ENCODE results near the gene DGKQ.

Gene DGKQ

GRCh38 chr4:913280-913618, 60.1 kb downstream of the DGKQ start:
- Histone ChIP-seq H3K36me3 (ENCODE audit: insufficient read depth, low read depth, low read length) (peaks cover 14% of the 10 kb centered on the region), H3K4me1 (ENCODE audit: insufficient read depth, low read length) (no peaks in the 10 kb centered on the region), H3K27ac (ENCODE audit: low read length) (no peak overlapping the region), H3K27me3 (ENCODE audit: insufficient read depth, low read length) (no peaks in the 10 kb centered on the region), H3K9me3 (ENCODE audit: insufficient read depth, low read depth, low read length) (no peaks in the 10 kb centered on the region), H3K4me3 (ENCODE audit: low read length) (no peak overlapping the region), H3K9ac (ENCODE audit: low read depth, low read length) (no peak overlapping the region)

GRCh38 chr4:912548-913279, 60.7 kb downstream of the DGKQ start:
- H3K27ac ChIP-seq (ENCODE audit: low read length): no peak overlapping the region
- no peak overlapping the region for H3K9ac ChIP-seq (ENCODE audit: low read depth, low read length)
- H3K36me3 ChIP-seq (ENCODE audit: insufficient read depth, low read depth, low read length): peaks cover 14% of the 10 kb centered on the region
- H3K4me1 ChIP-seq (ENCODE audit: insufficient read depth, low read length): no peaks in the 10 kb centered on the region
- H3K27me3 ChIP-seq (ENCODE audit: insufficient read depth, low read length): no peaks in the 10 kb centered on the region
- no peak overlapping the region for H3K4me3 ChIP-seq (ENCODE audit: low read length)
- no peaks in the 10 kb centered on the region for H3K9me3 ChIP-seq (ENCODE audit: insufficient read depth, low read depth, low read length)

GRCh38 chr4:911871-912490, 61.4 kb downstream of the DGKQ start:
- no peaks in the 10 kb centered on the region for H3K27me3 ChIP-seq (ENCODE audit: insufficient read depth, low read length)
- H3K9ac ChIP-seq (ENCODE audit: low read depth, low read length): no peak overlapping the region
- H3K4me3 ChIP-seq (ENCODE audit: low read length): no peak overlapping the region
- H3K36me3 ChIP-seq (ENCODE audit: insufficient read depth, low read depth, low read length): peaks cover 14% of the 10 kb centered on the region
- H3K27ac ChIP-seq (ENCODE audit: low read length): no peak overlapping the region
- H3K4me1 ChIP-seq (ENCODE audit: insufficient read depth, low read length): no peaks in the 10 kb centered on the region
- no peaks in the 10 kb centered on the region for H3K9me3 ChIP-seq (ENCODE audit: insufficient read depth, low read depth, low read length)

- no peak overlapping the region for H3K4me3 ChIP-seq (ENCODE audit: low read length)
- no peak overlapping the region for H3K27ac ChIP-seq (ENCODE audit: low read length)
- no peaks in the 10 kb centered on the region for H3K27me3 ChIP-seq (ENCODE audit: insufficient read depth, low read length)
- H3K9me3 ChIP-seq (ENCODE audit: insufficient read depth, low read depth, low read length): no peaks in the 10 kb centered on the region
- peaks cover 14% of the 10 kb centered on the region for H3K36me3 ChIP-seq (ENCODE audit: insufficient read depth, low read depth, low read length)
- no peaks in the 10 kb centered on the region for H3K4me1 ChIP-seq (ENCODE audit: insufficient read depth, low read length)
- H3K9ac ChIP-seq (ENCODE audit: low read depth, low read length): no peak overlapping the region
Measured at GRCh38 chr4:911221-911751, 62.1 kb downstream of the DGKQ start.

GRCh38 chr4:910366-911091, 62.8 kb downstream of the DGKQ start:
- no peak overlapping the region for H3K9ac ChIP-seq (ENCODE audit: low read depth, low read length)
- H3K36me3 ChIP-seq (ENCODE audit: insufficient read depth, low read depth, low read length): peaks cover 14% of the 10 kb centered on the region
- H3K9me3 ChIP-seq (ENCODE audit: insufficient read depth, low read depth, low read length): no peaks in the 10 kb centered on the region; the same call in 1 of the 2 replicates

GRCh38 chr4:909821-910220, 63.5 kb downstream of the DGKQ start:
- Histone ChIP-seq H3K4me1 (ENCODE audit: insufficient read depth, low read length) (no peaks in the 10 kb centered on the region), H3K4me3 (ENCODE audit: low read length) (no peak overlapping the region), H3K27ac (ENCODE audit: low read length) (no peak overlapping the region), H3K27me3 (ENCODE audit: insufficient read depth, low read length) (no peaks in the 10 kb centered on the region), H3K36me3 (ENCODE audit: insufficient read depth, low read depth, low read length) (peaks cover 14% of the 10 kb centered on the region), H3K9ac (ENCODE audit: low read depth, low read length) (no peak overlapping the region), H3K9me3 (ENCODE audit: insufficient read depth, low read depth, low read length) (no peaks in the 10 kb centered on the region; the same call in 1 of the 2 replicates)

More at GRCh38 chr4:910366-911091, 62.8 kb downstream of the DGKQ start:
- H3K27ac ChIP-seq (ENCODE audit: low read length): no peak overlapping the region
- H3K27me3 ChIP-seq (ENCODE audit: insufficient read depth, low read length): no peaks in the 10 kb centered on the region
- H3K4me1 ChIP-seq (ENCODE audit: insufficient read depth, low read length): no peaks in the 10 kb centered on the region
- H3K4me3 ChIP-seq (ENCODE audit: low read length): no peak overlapping the region

- no peaks in the 10 kb centered on the region for H3K4me1 ChIP-seq (ENCODE audit: insufficient read depth, low read length)
- H3K9ac ChIP-seq (ENCODE audit: low read depth, low read length): no peak overlapping the region
- no peaks in the 10 kb centered on the region for H3K27me3 ChIP-seq (ENCODE audit: insufficient read depth, low read length)
- H3K9me3 ChIP-seq (ENCODE audit: insufficient read depth, low read depth, low read length): no peaks in the 10 kb centered on the region; the same call in 1 of the 2 replicates
- H3K4me3 ChIP-seq (ENCODE audit: low read length): no peak overlapping the region
- H3K36me3 ChIP-seq (ENCODE audit: insufficient read depth, low read depth, low read length): peaks cover 14% of the 10 kb centered on the region
- no peak overlapping the region for H3K27ac ChIP-seq (ENCODE audit: low read length)
Measured at GRCh38 chr4:909131-909571, 64.2 kb downstream of the DGKQ start.

Data from iPS-20b (cell line).